Measurements from ENCODE around the gene APOA4. TPM values are rescaled to one million over a fixed set of nuclear protein-coding genes. Genes with fewer than 3 reads are reported as not detected.

APOA4 gene
- total and polyA plus RNA-seq, 9 of the 15 experiments (the other 6 are each of a cell fraction or from before 2014, with no cell fraction given): 0.07 TPM; not detected in 8

- no peak overlapping the region for H3K9ac ChIP-seq (ENCODE audit: insufficient read depth in 1 of 2, low read depth in 2 of 2, low read length in 2 of 2)
- H4K20me1 ChIP-seq (replicated peaks; ENCODE audit: control insufficient read depth, insufficient read depth, low read length): no peaks in the 10 kb centered on the region
- no peaks in the 10 kb centered on the region for H3K9me3 ChIP-seq (replicated peaks; ENCODE audit: control insufficient read depth, insufficient read depth, low read depth, low read length)
- H3K4me1 ChIP-seq (replicated peaks in 1 of 2; ENCODE audit: control insufficient read depth in 2 of 2, insufficient read depth in 2 of 2, low read length in 2 of 2): peaks cover 5 to 23% of the 10 kb centered on the region in 2 experiments; a peak in 4 of 5 replicates
- WGBS (ENCODE audit: insufficient coverage, low coverage, missing lambda C conversion rate): 82% methylated on average over 2 of the region's 2 CpGs
- no peaks in the 10 kb centered on the region for H3K79me2 ChIP-seq (ENCODE audit: control insufficient read depth, insufficient read depth, low read length)
- no peak for FAIRE-seq
- H3K27ac ChIP-seq (ENCODE audit: extremely low read depth, low read depth, low read length): no peak overlapping the region
- no peak for ATAC-seq
- no TSS peak for BruUV-seq (replicated peaks)
- H3K4me2 ChIP-seq (ENCODE audit: insufficient read depth, low read length): no peak overlapping the region
- CTCF ChIA-PET (ENCODE audit: low intra/inter-chr PET ratio): no interaction called here
- no peaks in the 10 kb centered on the region for H3K27me3 ChIP-seq (ENCODE audit: control insufficient read depth in 2 of 2, insufficient read depth in 2 of 2, low read length in 2 of 2)
- POLR2A ChIA-PET: interaction anchor here (0.6 kb wide), 1 partner anchor 240 kb away, joined by 3 read pairs; no protein-coding TSS in a partner anchor
- in situ Hi-C loops (cut with MboI) (no loop called here), intact Hi-C loops (cut with micrococcal nuclease) (no loop called here)
- DNase-seq (ENCODE audit: extremely low read depth in 1 of 4, low spot score in 3 of 4): no peak
- H3K4me3 ChIP-seq: no peak overlapping the region
- peaks cover 62% of the 10 kb centered on the region for H3K36me3 ChIP-seq (ENCODE audit: control insufficient read depth, insufficient read depth, low read length)
- no peaks in the 10 kb centered on the region for H3K9me1 ChIP-seq (ENCODE audit: control insufficient read depth, insufficient read depth, low read length)
- no peak overlapping the region for H2AFZ ChIP-seq (ENCODE audit: low read depth, low read length)
- TF ChIP-seq, protein P1, sequence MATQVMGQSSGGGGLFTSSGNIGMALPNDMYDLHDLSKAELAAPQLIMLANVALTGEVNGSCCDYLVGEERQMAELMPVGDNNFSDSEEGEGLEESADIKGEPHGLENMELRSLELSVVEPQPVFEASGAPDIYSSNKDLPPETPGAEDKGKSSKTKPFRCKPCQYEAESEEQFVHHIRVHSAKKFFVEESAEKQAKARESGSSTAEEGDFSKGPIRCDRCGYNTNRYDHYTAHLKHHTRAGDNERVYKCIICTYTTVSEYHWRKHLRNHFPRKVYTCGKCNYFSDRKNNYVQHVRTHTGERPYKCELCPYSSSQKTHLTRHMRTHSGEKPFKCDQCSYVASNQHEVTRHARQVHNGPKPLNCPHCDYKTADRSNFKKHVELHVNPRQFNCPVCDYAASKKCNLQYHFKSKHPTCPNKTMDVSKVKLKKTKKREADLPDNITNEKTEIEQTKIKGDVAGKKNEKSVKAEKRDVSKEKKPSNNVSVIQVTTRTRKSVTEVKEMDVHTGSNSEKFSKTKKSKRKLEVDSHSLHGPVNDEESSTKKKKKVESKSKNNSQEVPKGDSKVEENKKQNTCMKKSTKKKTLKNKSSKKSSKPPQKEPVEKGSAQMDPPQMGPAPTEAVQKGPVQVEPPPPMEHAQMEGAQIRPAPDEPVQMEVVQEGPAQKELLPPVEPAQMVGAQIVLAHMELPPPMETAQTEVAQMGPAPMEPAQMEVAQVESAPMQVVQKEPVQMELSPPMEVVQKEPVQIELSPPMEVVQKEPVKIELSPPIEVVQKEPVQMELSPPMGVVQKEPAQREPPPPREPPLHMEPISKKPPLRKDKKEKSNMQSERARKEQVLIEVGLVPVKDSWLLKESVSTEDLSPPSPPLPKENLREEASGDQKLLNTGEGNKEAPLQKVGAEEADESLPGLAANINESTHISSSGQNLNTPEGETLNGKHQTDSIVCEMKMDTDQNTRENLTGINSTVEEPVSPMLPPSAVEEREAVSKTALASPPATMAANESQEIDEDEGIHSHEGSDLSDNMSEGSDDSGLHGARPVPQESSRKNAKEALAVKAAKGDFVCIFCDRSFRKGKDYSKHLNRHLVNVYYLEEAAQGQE (IDR thresholded peaks at IDR 0.05; ENCODE audit: borderline replicate concordance): no peak
- TF ChIP-seq, protein P1 (CRISPR knock-in tag; IDR thresholded peaks at IDR 0.05; ENCODE audit: low read depth): no peak
- TF ChIP-seq MTA1 (IDR thresholded peaks at IDR 0.05; ENCODE audit: borderline replicate concordance) (no peak), ESRRB (CRISPR knock-in tag; IDR thresholded peaks at IDR 0.05; ENCODE audit: borderline replicate concordance) (no peak), PML (IDR thresholded peaks at IDR 0.05; ENCODE audit: low read length) (no peak), PATZ1 (CRISPR knock-in tag; IDR thresholded peaks at IDR 0.05; ENCODE audit: borderline replicate concordance) (no peak), SOX6 (IDR thresholded peaks at IDR 0.05) (no peak), CREB3 (tag; conservative IDR thresholded peaks at IDR 0.05; ENCODE audit: low read depth) (no peak), MCM7 (IDR thresholded peaks at IDR 0.05) (no peak), ZNF707 (CRISPR knock-in tag; conservative IDR thresholded peaks at IDR 0.05) (no peak)
- TF ChIP-seq, protein P2, sequence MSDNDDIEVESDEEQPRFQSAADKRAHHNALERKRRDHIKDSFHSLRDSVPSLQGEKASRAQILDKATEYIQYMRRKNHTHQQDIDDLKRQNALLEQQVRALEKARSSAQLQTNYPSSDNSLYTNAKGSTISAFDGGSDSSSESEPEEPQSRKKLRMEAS (CRISPR knock-in tag; IDR thresholded peaks at IDR 0.05): no peak
Observed at GRCh38 chr11:116857316-116857715, 34.2 kb upstream of the APOA4 start.
